Stomach (tissue), 4 donors: Measurements from ENCODE around the gene DDN.

Experiments
- POLR2A ChIP-seq, 4 donors: fragments of 450-650 bp; IDR thresholded peaks; one replicate each; pipeline ENCODE4 v1.6.1; 2016; ENCODE audit warnings: antibody characterized with exemption in 4 of 4, control low read depth in 2 of 4, mild to moderate bottlenecking in 1 of 4, moderate library complexity in 1 of 4
- POLR2AphosphoS5 ChIP-seq, 3 donors: sonication (generic); formaldehyde crosslinking; IDR thresholded peaks; one replicate each; pipeline ENCODE4 v1.6.1; 2016; ENCODE audit warnings: antibody characterized with exemption in 3 of 3
- TF ChIP-seq, protein P1 (sequence below), 7 experiments: fragments of 450-650 bp in 4 of 7; fragments of 200-600 bp in 3 of 7; sonication (generic) in 3 of 7; IDR thresholded peaks; one replicate each; pipeline ENCODE4 v1.5.1; 2016 to 2019; ENCODE audit warnings: antibody characterized with exemption in 7 of 7, control low read depth in 2 of 7, mild to moderate bottlenecking in 1 of 7

DNA sequence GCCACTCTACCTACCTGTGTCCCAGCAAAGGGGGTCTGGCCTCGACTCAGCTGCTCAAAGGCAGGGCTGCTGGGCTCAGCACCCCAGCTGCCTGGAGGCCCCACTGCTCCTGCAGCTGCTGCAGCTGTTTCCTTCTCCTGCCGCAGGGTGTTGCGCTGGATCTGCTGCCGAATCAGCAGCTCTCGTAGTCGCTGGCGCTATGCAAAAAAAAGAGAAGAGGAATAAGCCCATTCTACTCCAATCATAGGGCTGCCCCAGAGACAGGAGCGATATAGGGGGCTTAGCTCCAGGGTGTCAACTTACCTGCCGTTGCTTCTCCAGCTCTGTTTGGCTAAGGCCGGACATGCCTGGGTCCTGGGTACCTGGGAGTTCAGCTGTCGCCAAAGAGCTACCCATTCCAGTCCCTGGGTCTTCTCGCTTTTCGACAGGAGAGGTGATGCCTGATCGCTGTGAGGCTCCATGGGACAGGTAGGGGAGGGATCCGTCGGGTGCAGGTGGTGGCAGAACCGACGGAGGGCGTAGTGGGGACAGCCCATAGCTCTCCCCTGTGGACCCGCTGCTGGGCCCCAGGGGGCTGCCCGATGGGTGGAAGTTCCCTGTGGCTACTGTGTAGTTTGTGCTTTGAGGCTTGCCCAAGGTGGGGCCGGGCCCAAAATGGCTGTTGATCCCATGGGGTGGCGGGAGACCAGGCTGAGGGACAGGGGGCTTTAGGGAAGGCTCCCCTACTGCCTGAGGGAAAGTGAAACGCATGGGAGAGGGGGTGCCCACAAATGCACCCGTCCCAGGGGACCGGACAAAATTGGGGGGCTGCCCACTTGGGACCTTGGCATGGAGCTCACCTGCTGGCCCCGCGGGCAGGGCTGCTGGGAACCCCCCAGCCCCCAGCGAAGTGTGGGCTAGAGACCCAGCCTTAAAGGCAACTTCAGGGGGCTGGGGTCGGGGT lies 40.5 kb upstream of the DDN start:
- TF ChIP-seq, protein P1, sequence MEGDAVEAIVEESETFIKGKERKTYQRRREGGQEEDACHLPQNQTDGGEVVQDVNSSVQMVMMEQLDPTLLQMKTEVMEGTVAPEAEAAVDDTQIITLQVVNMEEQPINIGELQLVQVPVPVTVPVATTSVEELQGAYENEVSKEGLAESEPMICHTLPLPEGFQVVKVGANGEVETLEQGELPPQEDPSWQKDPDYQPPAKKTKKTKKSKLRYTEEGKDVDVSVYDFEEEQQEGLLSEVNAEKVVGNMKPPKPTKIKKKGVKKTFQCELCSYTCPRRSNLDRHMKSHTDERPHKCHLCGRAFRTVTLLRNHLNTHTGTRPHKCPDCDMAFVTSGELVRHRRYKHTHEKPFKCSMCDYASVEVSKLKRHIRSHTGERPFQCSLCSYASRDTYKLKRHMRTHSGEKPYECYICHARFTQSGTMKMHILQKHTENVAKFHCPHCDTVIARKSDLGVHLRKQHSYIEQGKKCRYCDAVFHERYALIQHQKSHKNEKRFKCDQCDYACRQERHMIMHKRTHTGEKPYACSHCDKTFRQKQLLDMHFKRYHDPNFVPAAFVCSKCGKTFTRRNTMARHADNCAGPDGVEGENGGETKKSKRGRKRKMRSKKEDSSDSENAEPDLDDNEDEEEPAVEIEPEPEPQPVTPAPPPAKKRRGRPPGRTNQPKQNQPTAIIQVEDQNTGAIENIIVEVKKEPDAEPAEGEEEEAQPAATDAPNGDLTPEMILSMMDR (IDR thresholded peaks at IDR 0.05): no peak
- TF ChIP-seq POLR2A (IDR thresholded peaks at IDR 0.05) (no peak), POLR2AphosphoS5 (IDR thresholded peaks at IDR 0.05) (no peak)
